GM13977 (cell line): ENCODE results near the gene ADAMTS15.

Experiments used
- DNase-seq: peaks from one replicate; pipeline ENCODE4 v3.0.0; 2012; ENCODE audit warnings: low spot score
- CTCF ChIP-seq: IDR thresholded peaks from 2 replicates; pipeline ENCODE4 v1.5.1; 2012; ENCODE audit warnings: mild to moderate bottlenecking, control low read depth; ENCODE audit not compliant: insufficient read depth; ENCODE audit errors: extremely low read depth, missing control alignments
- in situ Hi-C: fragments of 300-500 bp; cut with MboI; formaldehyde crosslinking; loops from one replicate; pipeline ENCODE4 v1.12.0; 2022; ENCODE audit warnings: low sequenced_read_pairs, low pct_unique_long_range_greater_than_20kb, mixed read lengths, inconsistent platforms; ENCODE audit not compliant: unreplicated experiment

The ADAMTS15 gene

GRCh38 chr11:130448416-130449309, at the start of gene ADAMTS15:
Gene ADAMTS15 (plus strand): TSS chr11:130448645. CDS start chr11:130448974, 329 bp downstream.
- DNase-seq, result peak; percentile 69
- no peak for TF ChIP-seq CTCF
- in situ Hi-C loops, result no loop called here

GRCh38 chr11:130399196-130399595, 49.2 kb upstream of the ADAMTS15 start:
- in situ Hi-C loops, result no loop called here
- no peak for TF ChIP-seq CTCF
- DNase-seq, result no peak

GRCh38 chr11:130400781-130401483, 47.5 kb upstream of the ADAMTS15 start:
- in situ Hi-C loops, result loop anchor here (25.0 kb wide), 1 partner anchor 189 kb away; no protein-coding TSS in a partner anchor
- no peak for TF ChIP-seq CTCF
- no peak for DNase-seq

- in situ Hi-C loops, result loop anchor here (25.0 kb wide), 1 partner anchor 190 kb away; no protein-coding TSS in a partner anchor
- no peak for TF ChIP-seq CTCF
Measured at GRCh38 chr11:130402570-130402969, 45.9 kb upstream of the ADAMTS15 start.

GRCh38 chr11:130403271-130403804, 45.1 kb upstream of the ADAMTS15 start:
- in situ Hi-C loops, result loop anchor here (25.0 kb wide), 1 partner anchor 191 kb away; no protein-coding TSS in a partner anchor

More at GRCh38 chr11:130402570-130402969, 45.9 kb upstream of the ADAMTS15 start:
- no peak for DNase-seq

More at GRCh38 chr11:130403271-130403804, 45.1 kb upstream of the ADAMTS15 start:
- no peak for DNase-seq
- TF ChIP-seq CTCF, result no peak
